Colonic mucosa (tissue), 4 donors: ENCODE data around the gene ADAMTS1. TPM values are rescaled to one million over a fixed set of nuclear protein-coding genes. Genes with fewer than 3 reads are reported as not detected.

Experiments used
- DNase-seq: peaks from one replicate; pipeline ENCODE4 v3.0.0-alpha.2; 2020
- H3K27ac ChIP-seq: fragments of 200-600 bp; one replicate; pipeline ENCODE4 v1.8.0; 2021
- H3K27me3 ChIP-seq: fragments of 200-600 bp; one replicate; pipeline ENCODE4 v1.8.0; 2021
- H3K36me3 ChIP-seq: fragments of 200-600 bp; one replicate; pipeline ENCODE4 v1.8.0; 2021
- H3K4me1 ChIP-seq: fragments of 200-600 bp; one replicate; pipeline ENCODE4 v1.8.0; 2021; ENCODE audit warnings: mild to moderate bottlenecking
- H3K4me3 ChIP-seq: fragments of 200-600 bp; one replicate; pipeline ENCODE4 v1.8.0; 2021
- H3K9ac ChIP-seq, 2 donors: one replicate each; pipeline ENCODE4 v1.7.0; 2013; ENCODE audit warnings: control low read depth in 2 of 2, low read depth in 2 of 2, low read length in 2 of 2
- H3K9me3 ChIP-seq: fragments of 200-600 bp; one replicate; pipeline ENCODE4 v1.8.0; 2021
- CTCF ChIP-seq: fragments of 200-600 bp; IDR thresholded peaks from one replicate; pipeline ENCODE4 v1.8.0; 2022; ENCODE audit warnings: antibody characterized with exemption, mild to moderate bottlenecking
- intact Hi-C: fragments of 100-400 bp; cut with DNase I; formaldehyde crosslinking; loops from one replicate; pipeline ENCODE4 v1.14.1; 2022
- total RNA-seq, 2 donors: library from RNA; stranded (reverse); fragmentation: NEBNext Ultra II Directional in 1 of 2; extraction: Animal tissue kit (Norgen Biotek cat#: 25700) in 1 of 2; gene quantifications; one replicate each; pipeline ENCODE4 v1.2.1, GENCODE V29; 2021
- donor health status: healthy.
- donor health status: DM: no; HTN: no; CAD: no.
- donor health status: DM: no; HTN: no; CAD: no.

Gene ADAMTS1
- total RNA-seq, 2 donors from 2014 or later: 12.5 to 26.8 TPM

GRCh38 chr21:26800970-26801431 lies 44.2 kb downstream of the ADAMTS1 start:
- intact Hi-C loops: no loop called here
- H3K27me3 ChIP-seq: no peaks in the 10 kb centered on the region
- no peaks in the 10 kb centered on the region for H3K9me3 ChIP-seq
- no peak for DNase-seq
- no peak for TF ChIP-seq CTCF
- no peak overlapping the region for H3K4me3 ChIP-seq
- no peaks in the 10 kb centered on the region for H3K36me3 ChIP-seq
- H3K27ac ChIP-seq: peak overlapping the region; percentile 39
- peak overlapping the region in 1 of 2 donors; percentile 37 for H3K9ac ChIP-seq
- no peaks in the 10 kb centered on the region for H3K4me1 ChIP-seq

GRCh38 chr21:26800455-26800854 lies 44.8 kb downstream of the ADAMTS1 start:
- no peak for TF ChIP-seq CTCF
- DNase-seq: no peak
- no peaks in the 10 kb centered on the region for H3K27me3 ChIP-seq
- H3K27ac ChIP-seq: peak overlapping the region; percentile 39
- no peak overlapping the region for H3K4me3 ChIP-seq
- H3K36me3 ChIP-seq: no peaks in the 10 kb centered on the region
- no peaks in the 10 kb centered on the region for H3K9me3 ChIP-seq
- no peaks in the 10 kb centered on the region for H3K4me1 ChIP-seq
- intact Hi-C loops: no loop called here
- no peak overlapping the region for H3K9ac ChIP-seq

- H3K27ac ChIP-seq: no peak overlapping the region
- DNase-seq: no peak
Measured at GRCh38 chr21:26800001-26800400, 45.2 kb downstream of the ADAMTS1 start.

GRCh38 chr21:26798856-26799751 lies 46.1 kb downstream of the ADAMTS1 start:
- H3K9me3 ChIP-seq: no peaks in the 10 kb centered on the region
- H3K27ac ChIP-seq: no peak overlapping the region
- H3K9ac ChIP-seq: no peak overlapping the region
- TF ChIP-seq CTCF: no peak
- no peaks in the 10 kb centered on the region for H3K27me3 ChIP-seq
- no peak for DNase-seq
- intact Hi-C loops: no loop called here
- H3K4me3 ChIP-seq: no peak overlapping the region
- H3K36me3 ChIP-seq: no peaks in the 10 kb centered on the region
- no peaks in the 10 kb centered on the region for H3K4me1 ChIP-seq

More at GRCh38 chr21:26800001-26800400, 45.2 kb downstream of the ADAMTS1 start:
- TF ChIP-seq CTCF: no peak
- H3K9me3 ChIP-seq: no peaks in the 10 kb centered on the region
- intact Hi-C loops: no loop called here
- no peaks in the 10 kb centered on the region for H3K36me3 ChIP-seq
- no peak overlapping the region for H3K9ac ChIP-seq
- no peaks in the 10 kb centered on the region for H3K27me3 ChIP-seq
- no peaks in the 10 kb centered on the region for H3K4me1 ChIP-seq
- H3K4me3 ChIP-seq: no peak overlapping the region

- Histone ChIP-seq H3K9me3 (no peaks in the 10 kb centered on the region), H3K27me3 (no peaks in the 10 kb centered on the region), H3K36me3 (no peaks in the 10 kb centered on the region), H3K27ac (no peak overlapping the region), H3K4me3 (no peak overlapping the region), H3K4me1 (no peaks in the 10 kb centered on the region), H3K9ac (no peak overlapping the region)
- DNase-seq: no peak
- intact Hi-C loops: no loop called here
- TF ChIP-seq CTCF: no peak
Measured at GRCh38 chr21:26797878-26798456, 47.2 kb downstream of the ADAMTS1 start.
